Gastrocnemius medialis (tissue), 4 donors: Measurements from ENCODE around the gene CTXN1. TPM values are rescaled to one million over a fixed set of nuclear protein-coding genes. Genes with fewer than 3 reads are reported as not detected.
"Not testable (repeated sequence)": the region's sequence is repeated elsewhere in the genome, so short reads cannot be mapped to it uniquely, and the experiment has no call there.

Source experiments
- ATAC-seq, 2 donors: fragments of 150-250 bp; one replicate each; pipeline ENCODE4 v1.9.1; 2016
- DNase-seq, 2 donors: peaks; one replicate each; pipeline ENCODE4 v3.0.0-alpha.2; 2019
- H3K27ac ChIP-seq, 4 donors: fragments of 200-600 bp; sonication (generic); 1 replicate in 1 of 4; 2 replicates in 3 of 4; pipeline ENCODE4 v1.5.1; 2016 to 2018; ENCODE audit warnings: mild to moderate bottlenecking in 2 of 4, moderate library complexity in 1 of 4
- H3K27me3 ChIP-seq, 3 donors: fragments of 200-600 bp; sonication (generic) in 2 of 3; 1 replicate in 1 of 3; 2 replicates in 2 of 3; pipeline versions ENCODE4 v1.5.1 to v1.6.0; 2016 to 2019; ENCODE audit warnings: mild to moderate bottlenecking in 1 of 3, moderate library complexity in 1 of 3
- H3K36me3 ChIP-seq, 2 donors: fragments of 200-600 bp; sonication (generic) in 1 of 2; one replicate each; pipeline ENCODE4 v1.5.1; 2017 to 2018
- H3K4me1 ChIP-seq, 2 donors: fragments of 200-600 bp; sonication (generic) in 1 of 2; one replicate each; pipeline ENCODE4 v1.5.1; 2016 to 2017; ENCODE audit warnings: mild to moderate bottlenecking in 2 of 2
- H3K4me3 ChIP-seq, 4 donors: fragments of 200-600 bp; sonication (generic) in 3 of 4; 1 replicate in 1 of 4; 2 replicates in 3 of 4; pipeline ENCODE4 v1.5.1; 2016 to 2019; ENCODE audit warnings: mild to moderate bottlenecking in 2 of 4
- H3K9me3 ChIP-seq, 3 donors: fragments of 200-600 bp; sonication (generic) in 2 of 3; 1 replicate in 1 of 3; 2 replicates in 2 of 3; pipeline ENCODE4 v1.5.1; 2016 to 2019
- CTCF ChIP-seq, 5 experiments: fragments of 450-650 bp in 3 of 5; fragments of 200-600 bp in 2 of 5; sonication (generic) in 2 of 5; IDR thresholded peaks in 4 of 5; conservative IDR thresholded peaks in 1 of 5; 1 replicate in 4 of 5; 2 replicates in 1 of 5; pipeline ENCODE4 v1.5.1; 2016 to 2019; ENCODE audit warnings: antibody characterized with exemption in 5 of 5, mild to moderate bottlenecking in 3 of 5, moderate library complexity in 3 of 5
- POLR2A ChIP-seq, 2 donors: fragments of 450-650 bp; IDR thresholded peaks; one replicate each; pipeline ENCODE4 v1.6.1; 2017; ENCODE audit warnings: antibody characterized with exemption in 2 of 2, mild to moderate bottlenecking in 2 of 2, moderate library complexity in 2 of 2
- in situ Hi-C, 4 donors: fragments of 200-750 bp; cut with MboI; loops; one replicate each; pipeline versions ENCODE4 v1.15.0 to v1.8.0; 2017; ENCODE audit warnings: low sequenced_read_pairs in 4 of 4
- intact Hi-C: fragments of 100-400 bp; cut with DNase I; formaldehyde crosslinking; loops from one replicate; pipeline ENCODE4 v1.15.1; 2023; ENCODE audit warnings: low total_unique reads
- total RNA-seq, 4 donors: library from RNA; depleted of rRNA; stranded (reverse); fragments of >200 nt; gene quantifications; one replicate each; pipeline versions ENCODE4 v1.1.0 to v1.2.3, GENCODE V29; 2016

Gene CTXN1
- total RNA-seq, 4 donors from 2014 or later: not detected

- Histone ChIP-seq H3K27ac (no peak overlapping the region), H3K36me3 (no peaks in the 10 kb centered on the region), H3K9me3 (no peaks in the 10 kb centered on the region), H3K4me3 (no peak overlapping the region), H3K27me3 (peaks cover 8 to 21% (median 17%) of the 10 kb centered on the region in 3 donors), H3K4me1 (peaks cover 4 to 8% of the 10 kb centered on the region in 2 donors)
- in situ Hi-C loops (no loop called here), intact Hi-C loops (no loop called here)
- DNase-seq: no peak
- no peak for TF ChIP-seq CTCF (IDR thresholded peaks at IDR 0.05 in 4 of 5, conservative IDR thresholded peaks at IDR 0.05 in 1 of 5)
- TF ChIP-seq POLR2A (IDR thresholded peaks at IDR 0.05): no peak
- no peak for ATAC-seq
Observed at GRCh38 chr19:7897292-7897691, 28.6 kb downstream of the CTXN1 start.

- no peak overlapping the region for H3K4me3 ChIP-seq
- in situ Hi-C loops (no loop called here), intact Hi-C loops (no loop called here)
- H3K36me3 ChIP-seq: no peaks in the 10 kb centered on the region
- DNase-seq (no peak), ATAC-seq (no peak)
- TF ChIP-seq CTCF (IDR thresholded peaks at IDR 0.05 in 4 of 5, conservative IDR thresholded peaks at IDR 0.05 in 1 of 5) (no peak), POLR2A (IDR thresholded peaks at IDR 0.05) (no peak)
- peaks cover 11 to 23% (median 17%) of the 10 kb centered on the region in 3 donors for H3K27me3 ChIP-seq
- no peak overlapping the region for H3K27ac ChIP-seq
- peaks cover 2 to 4% of the 10 kb centered on the region in 2 donors for H3K4me1 ChIP-seq
- H3K9me3 ChIP-seq: no peaks in the 10 kb centered on the region
Observed at GRCh38 chr19:7895565-7895964, 30.4 kb downstream of the CTXN1 start.

GRCh38 chr19:7894612-7895309 is 31.2 kb downstream of the CTXN1 start:
- Histone ChIP-seq H3K27ac (no peak overlapping the region), H3K4me3 (no peak overlapping the region), H3K9me3 (no peaks in the 10 kb centered on the region), H3K27me3 (peaks cover 11 to 23% (median 17%) of the 10 kb centered on the region in 3 donors), H3K4me1 (no peaks in the 10 kb centered on the region), H3K36me3 (no peaks in the 10 kb centered on the region)
- TF ChIP-seq POLR2A (IDR thresholded peaks at IDR 0.05) (no peak), CTCF (IDR thresholded peaks at IDR 0.05 in 4 of 5, conservative IDR thresholded peaks at IDR 0.05 in 1 of 5) (no peak)
- intact Hi-C loops: no loop called here
- in situ Hi-C loops: no loop called here
- no peak for DNase-seq
- no peak for ATAC-seq

- ATAC-seq, H3K9me3 ChIP-seq, DNase-seq, H3K36me3 ChIP-seq, H3K4me1 ChIP-seq, H3K4me3 ChIP-seq, intact Hi-C loops, H3K27ac ChIP-seq, in situ Hi-C loops: not testable (repeated sequence)
- peaks cover 21 to 28% (median 22%) of the 10 kb centered on the region in 3 donors for H3K27me3 ChIP-seq
Observed at GRCh38 chr19:7893362-7894101, 32.4 kb downstream of the CTXN1 start.

GRCh38 chr19:7888826-7889217 is 37.1 kb downstream of the CTXN1 start:
- DNase-seq (no peak), ATAC-seq (no peak)
- no peak overlapping the region for H3K4me3 ChIP-seq
- in situ Hi-C loops: no loop called here
- no peaks in the 10 kb centered on the region for H3K36me3 ChIP-seq
- H3K27ac ChIP-seq: no peak overlapping the region
- peaks cover 23 to 30% (median 28%) of the 10 kb centered on the region in 3 donors for H3K27me3 ChIP-seq
- intact Hi-C loops: no loop called here
- no peak for TF ChIP-seq CTCF (IDR thresholded peaks at IDR 0.05 in 4 of 5, conservative IDR thresholded peaks at IDR 0.05 in 1 of 5)
- no peak for TF ChIP-seq POLR2A (IDR thresholded peaks at IDR 0.05)
- H3K4me1 ChIP-seq: no peaks in the 10 kb centered on the region
- H3K9me3 ChIP-seq: no peaks in the 10 kb centered on the region
